SH-SY5Y (cell line): ENCODE data around the gene IDE.

ENCODE experiments used
- GATA2 ChIP-seq: IDR thresholded peaks from 2 replicates; pipeline ENCODE4 v1.6.1; 2011; ENCODE audit warnings: mild to moderate bottlenecking, low read depth, low read length
- GATA3 ChIP-seq: IDR thresholded peaks from 2 replicates; pipeline ENCODE4 v1.6.1; 2011; ENCODE audit warnings: low read depth, mild to moderate bottlenecking, low read length, moderate library complexity

- TF ChIP-seq GATA2 (no peak), GATA3 (no peak)
These were observed 123.0 kb downstream of the IDE start for GRCh38 chr10:92450896-92451295.
